GM19467 (cell line): ENCODE results near the gene DPP4.
"Not testable (repeated sequence)": the region's sequence is repeated elsewhere in the genome, so short reads cannot be mapped to it uniquely, and the experiment has no call there.

Experiments
- ATAC-seq: cut with Tn5 transposase; IDR thresholded peaks from one replicate; pipeline ENCODE4 v1.9.1; 2021; ENCODE audit warnings: mild to moderate bottlenecking, moderate library complexity; ENCODE audit not compliant: unreplicated experiment

DPP4 gene

GRCh38 chr2:161971551-161971950 is 102.5 kb downstream of the DPP4 start:
- no peak for ATAC-seq

- no peak for ATAC-seq
These were observed 104.9 kb downstream of the DPP4 start for GRCh38 chr2:161969159-161969558.

GRCh38 chr2:161965994-161966393 is 108.0 kb downstream of the DPP4 start:
- no peak for ATAC-seq

GRCh38 chr2:161964160-161964559 is 109.9 kb downstream of the DPP4 start:
- ATAC-seq: no peak

GRCh38 chr2:161962160-161962559 is 111.9 kb downstream of the DPP4 start:
- no peak for ATAC-seq

GRCh38 chr2:161961061-161961460 is 113.0 kb downstream of the DPP4 start:
- no peak for ATAC-seq

GRCh38 chr2:161956738-161957137 is 117.3 kb downstream of the DPP4 start:
- no peak for ATAC-seq

- no peak for ATAC-seq
These were observed 118.8 kb downstream of the DPP4 start for GRCh38 chr2:161955211-161955610.

- ATAC-seq: no peak
These were observed 119.9 kb downstream of the DPP4 start for GRCh38 chr2:161954103-161954502.

GRCh38 chr2:161953367-161953766 is 120.6 kb downstream of the DPP4 start:
- ATAC-seq: not testable (repeated sequence)

- no peak for ATAC-seq
These were observed 121.2 kb downstream of the DPP4 start for GRCh38 chr2:161952783-161953191.

- ATAC-seq: no peak
These were observed 126.2 kb downstream of the DPP4 start for GRCh38 chr2:161947836-161948235.

- no peak for ATAC-seq
These were observed 126.6 kb downstream of the DPP4 start for GRCh38 chr2:161947406-161947805.

- ATAC-seq: no peak
These were observed 127.4 kb downstream of the DPP4 start for GRCh38 chr2:161946489-161947107.

GRCh38 chr2:161943011-161943410 is 131.0 kb downstream of the DPP4 start:
- ATAC-seq: no peak
